GM18951 (cell line): ENCODE results near the gene LDLRAD3.
"Not testable (repeated sequence)": the region's sequence is repeated elsewhere in the genome, so short reads cannot be mapped to it uniquely, and the experiment has no call there.

Experiments used
- POLR2A ChIP-seq: IDR thresholded peaks from 4 replicates; pipeline ENCODE4 v1.6.1; 2011; ENCODE audit warnings: mild to moderate bottlenecking; ENCODE audit not compliant: insufficient read length, insufficient read depth; ENCODE audit errors: extremely low read depth
- in situ Hi-C: fragments of 300-500 bp; cut with MboI; formaldehyde crosslinking; loops from one replicate; pipeline ENCODE4 v1.12.0; 2022; ENCODE audit warnings: low sequenced_read_pairs, mixed read lengths, inconsistent platforms; ENCODE audit not compliant: unreplicated experiment

The LDLRAD3 gene, protein sequence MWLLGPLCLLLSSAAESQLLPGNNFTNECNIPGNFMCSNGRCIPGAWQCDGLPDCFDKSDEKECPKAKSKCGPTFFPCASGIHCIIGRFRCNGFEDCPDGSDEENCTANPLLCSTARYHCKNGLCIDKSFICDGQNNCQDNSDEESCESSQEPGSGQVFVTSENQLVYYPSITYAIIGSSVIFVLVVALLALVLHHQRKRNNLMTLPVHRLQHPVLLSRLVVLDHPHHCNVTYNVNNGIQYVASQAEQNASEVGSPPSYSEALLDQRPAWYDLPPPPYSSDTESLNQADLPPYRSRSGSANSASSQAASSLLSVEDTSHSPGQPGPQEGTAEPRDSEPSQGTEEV

DNA sequence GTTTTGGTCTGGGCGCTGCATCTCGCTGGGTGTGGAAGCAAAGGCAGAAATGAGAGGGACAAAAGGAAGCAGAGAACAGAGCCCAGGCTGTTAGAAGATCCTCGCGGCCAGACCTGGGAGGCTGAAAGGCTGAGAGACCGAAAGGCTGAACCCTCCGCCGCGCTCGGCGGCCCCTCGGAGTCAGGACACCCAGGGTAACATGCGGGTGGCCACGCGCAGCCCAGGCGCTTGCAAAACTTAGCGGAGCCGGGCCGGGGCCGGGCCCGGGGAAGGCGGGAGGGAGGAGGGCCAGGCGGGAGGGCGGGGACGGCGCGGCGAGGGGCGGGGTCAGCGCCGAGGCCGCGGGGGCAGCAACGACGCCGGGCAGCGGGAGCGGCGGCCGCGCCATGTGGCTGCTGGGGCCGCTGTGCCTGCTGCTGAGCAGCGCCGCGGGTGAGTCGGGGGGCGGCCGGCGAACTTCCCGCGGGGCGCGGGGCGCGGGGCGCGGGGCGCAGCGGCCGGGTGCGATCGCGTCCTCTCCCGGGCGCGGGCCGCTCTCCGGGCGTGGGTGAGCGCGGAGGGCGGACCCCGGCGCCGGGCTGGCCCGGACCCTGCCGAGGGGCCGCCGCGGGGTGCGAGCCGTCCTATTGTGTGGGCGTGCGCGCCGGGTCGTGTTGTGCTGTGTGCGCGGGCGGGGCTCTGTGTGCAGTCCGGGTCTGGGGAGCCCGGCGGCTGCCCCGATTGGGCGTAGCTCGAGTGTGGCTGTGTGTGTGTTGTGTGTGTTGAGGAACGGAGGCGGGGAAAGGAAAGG lies at the start of gene LDLRAD3:
Gene LDLRAD3, plus strand, starts transcription at position 350 of the 790 bp plus-strand sequence. Its CDS starts 37 bp downstream, at position 387.
- in situ Hi-C loops, result no loop called here
- no peak for TF ChIP-seq POLR2A

DNA sequence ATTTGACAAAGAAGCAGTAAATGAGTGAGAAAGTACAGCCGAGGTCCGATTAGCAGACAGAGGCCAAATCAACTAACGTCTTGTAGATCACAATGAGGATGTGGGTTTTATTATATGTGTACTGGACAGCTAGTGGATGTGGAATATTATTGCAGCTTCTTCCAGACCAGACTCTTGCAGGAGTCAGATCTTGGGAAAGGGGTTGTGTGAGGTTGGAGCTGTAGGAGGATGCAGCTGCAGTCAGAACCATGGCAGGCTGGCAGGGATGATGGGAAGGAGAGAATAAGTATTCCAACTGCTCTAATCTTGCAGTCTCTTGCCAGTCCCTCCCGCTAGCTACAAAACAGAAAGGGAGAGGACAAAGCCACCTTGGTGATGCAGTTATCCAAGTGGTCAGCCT lies 46.8 kb upstream of the LDLRAD3 start:
- TF ChIP-seq POLR2A, result no peak
- in situ Hi-C loops, result no loop called here

DNA sequence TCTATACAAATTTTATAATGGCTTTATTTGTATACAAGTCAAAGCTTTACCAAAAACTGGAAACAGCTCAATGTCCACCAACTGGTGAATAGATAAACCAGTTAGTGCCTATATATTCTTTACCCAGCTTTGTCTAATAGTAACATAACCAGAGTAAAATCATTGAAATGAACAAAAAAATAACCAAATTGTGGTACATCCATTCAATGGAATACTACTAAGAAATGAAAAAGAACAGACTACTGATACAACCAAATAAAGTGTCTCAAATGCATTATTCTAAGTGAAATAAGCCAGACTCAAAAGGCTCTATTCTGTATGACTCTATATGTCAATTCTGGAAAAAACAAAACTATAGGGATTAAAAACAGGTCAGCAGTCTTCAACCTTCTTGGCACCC lies 40.9 kb upstream of the LDLRAD3 start:
- in situ Hi-C loops, result no loop called here
- no peak for TF ChIP-seq POLR2A

DNA sequence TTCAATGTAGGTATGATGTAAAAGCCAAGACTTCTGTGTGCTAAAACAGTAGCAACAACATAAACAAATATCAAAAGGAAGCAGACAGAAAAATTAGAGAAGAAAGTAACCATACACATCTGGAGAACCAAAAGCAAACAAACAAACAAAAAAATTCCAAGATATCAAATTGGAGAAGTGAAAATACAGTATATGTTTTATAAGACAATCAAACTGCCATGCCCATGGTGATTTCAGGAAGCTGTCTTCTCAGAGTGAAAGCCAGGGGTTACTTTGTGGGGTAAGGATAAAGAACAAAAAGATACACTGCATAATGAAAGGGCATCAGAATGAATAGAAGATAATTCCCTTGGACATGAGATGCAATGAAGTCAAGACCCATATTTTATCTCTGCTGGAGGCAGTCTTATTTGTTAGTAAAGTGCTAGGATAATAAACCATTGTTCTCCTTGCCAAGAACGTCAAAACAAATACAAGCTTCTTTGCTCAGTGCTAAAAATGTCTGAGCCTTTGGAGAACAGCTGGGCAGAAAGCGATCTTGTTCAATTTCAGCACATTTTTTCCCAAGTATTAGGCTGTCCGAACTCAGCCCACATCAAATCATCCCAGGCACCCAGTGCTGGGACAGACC lies 38.1 kb upstream of the LDLRAD3 start:
- in situ Hi-C loops, result no loop called here
- no peak for TF ChIP-seq POLR2A

DNA sequence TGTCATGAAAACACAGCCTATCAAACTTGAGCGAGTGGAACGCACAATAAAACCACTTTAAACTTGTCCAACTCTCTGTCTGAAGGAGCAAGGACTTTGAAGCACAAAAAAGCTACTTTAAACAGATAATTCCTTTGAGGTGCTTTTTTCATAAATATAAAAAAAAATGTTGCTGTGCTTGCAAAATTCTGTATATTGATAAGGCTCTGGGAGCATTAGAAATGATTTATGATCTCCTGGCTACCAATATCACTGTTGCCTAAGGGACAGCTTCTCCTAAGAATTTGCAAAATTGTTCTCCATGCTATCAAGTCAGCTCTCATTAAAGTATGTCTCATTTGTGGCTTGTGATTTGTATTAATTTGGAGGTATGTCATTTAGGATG lies 37.6 kb upstream of the LDLRAD3 start:
- in situ Hi-C loops, result no loop called here
- TF ChIP-seq POLR2A, result no peak

DNA sequence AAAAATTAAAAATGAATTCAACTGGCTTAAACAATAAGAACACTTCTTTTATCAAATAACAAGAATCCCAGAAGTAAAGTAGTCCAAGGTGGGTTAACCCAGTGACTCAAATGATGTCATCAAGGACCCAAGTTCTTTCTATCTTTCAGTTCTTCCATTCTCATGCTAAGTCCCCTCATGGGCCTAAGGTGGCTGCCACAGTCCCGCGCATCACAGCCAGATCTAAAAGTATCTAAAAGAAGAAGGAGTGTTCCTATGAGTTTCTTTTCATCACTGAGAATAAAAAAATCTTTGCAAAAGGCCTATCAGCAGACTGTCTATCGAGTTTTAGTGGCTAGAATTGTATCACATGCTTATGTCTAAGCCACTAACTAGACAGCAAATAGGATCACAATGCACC lies 37.2 kb upstream of the LDLRAD3 start:
- no peak for TF ChIP-seq POLR2A
- in situ Hi-C loops, result no loop called here

DNA sequence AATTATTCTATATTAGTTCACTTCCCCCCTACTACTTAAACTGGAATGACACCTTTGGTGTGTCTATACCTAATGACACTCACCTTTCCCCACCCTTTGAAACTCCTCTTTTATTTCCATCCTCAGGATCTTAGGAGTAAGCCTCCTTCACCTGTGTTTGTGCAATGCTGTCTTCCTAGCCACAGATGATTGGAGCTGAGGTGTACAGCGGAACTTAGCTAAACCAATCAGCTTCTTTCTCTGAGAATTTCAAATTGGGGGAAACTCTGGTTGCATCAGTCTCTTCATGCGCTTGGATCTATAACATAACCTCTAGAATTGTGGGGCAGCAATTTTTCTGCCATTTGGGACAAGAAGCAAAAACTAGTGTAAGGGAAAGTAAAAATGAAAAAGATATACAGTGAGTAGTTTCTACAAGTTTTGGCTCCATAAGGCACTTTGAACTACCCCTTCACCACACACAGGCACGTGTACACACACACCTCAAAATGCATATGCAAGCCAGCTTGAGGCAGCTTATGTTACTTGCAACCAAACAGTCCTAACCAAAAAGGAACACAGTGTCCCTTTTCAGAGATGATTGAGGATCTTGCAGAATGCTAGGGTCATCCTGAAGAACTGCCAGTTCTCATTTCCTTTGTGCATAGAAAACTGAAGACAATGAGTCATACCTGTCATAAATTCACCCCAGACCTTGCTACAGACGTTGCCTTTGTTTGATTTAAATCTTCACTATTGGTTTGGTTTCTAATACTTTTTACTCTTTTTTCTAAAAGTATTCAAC lies 36.0 kb upstream of the LDLRAD3 start:
- TF ChIP-seq POLR2A, result no peak
- in situ Hi-C loops, result no loop called here

DNA sequence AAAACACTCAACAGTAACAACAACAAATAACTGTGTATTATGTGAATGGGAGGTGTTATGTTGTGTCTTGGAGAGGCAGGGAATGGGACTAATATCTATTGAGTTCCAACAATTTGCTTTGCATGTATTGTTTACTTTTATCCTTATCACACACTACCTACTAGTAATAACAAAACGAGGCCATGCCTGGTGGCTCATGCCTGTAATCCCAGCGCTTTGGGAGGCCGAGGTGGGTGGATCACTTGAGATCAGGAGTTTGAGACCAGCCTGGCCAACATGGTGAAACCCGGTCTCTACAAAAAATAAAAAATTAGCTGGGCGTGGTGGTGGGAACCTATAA lies 35.5 kb upstream of the LDLRAD3 start:
- in situ Hi-C loops, result not testable (repeated sequence)

DNA sequence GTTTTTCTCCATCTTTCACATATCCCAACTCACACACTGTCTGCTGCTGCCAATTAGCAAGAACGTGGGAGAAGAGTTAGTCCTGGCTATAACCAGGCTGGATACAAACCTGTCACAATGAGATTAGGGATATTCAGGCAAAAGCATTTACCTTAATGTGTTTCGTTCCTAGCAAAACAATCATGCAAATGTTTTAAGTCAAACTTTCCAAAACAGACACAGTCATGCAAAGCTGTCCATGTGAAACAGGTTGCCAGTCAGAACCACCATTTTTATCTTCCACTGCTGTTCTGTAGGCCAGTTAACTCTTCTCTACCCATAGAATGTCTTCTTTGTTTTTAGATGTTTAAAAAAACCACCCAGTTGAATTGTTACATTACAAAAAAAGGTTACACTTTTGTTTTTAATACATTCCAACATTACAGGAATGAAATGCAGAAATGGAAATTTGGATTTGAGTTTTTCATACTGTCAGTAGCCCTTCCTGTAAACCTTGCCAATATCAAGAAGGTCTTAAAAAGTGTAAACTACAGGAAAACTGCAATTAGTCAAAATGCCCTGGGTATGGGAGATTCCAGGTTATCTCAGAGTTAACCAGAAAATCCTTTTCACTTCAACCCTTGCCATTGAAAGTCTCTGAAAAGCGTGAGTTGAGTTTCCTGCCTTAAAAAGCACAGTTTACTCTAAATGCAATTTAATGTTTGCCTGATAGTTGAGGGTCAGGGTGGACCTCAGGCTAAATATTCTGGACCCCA lies 34.2 kb upstream of the LDLRAD3 start:
- in situ Hi-C loops, result no loop called here
- TF ChIP-seq POLR2A, result no peak

DNA sequence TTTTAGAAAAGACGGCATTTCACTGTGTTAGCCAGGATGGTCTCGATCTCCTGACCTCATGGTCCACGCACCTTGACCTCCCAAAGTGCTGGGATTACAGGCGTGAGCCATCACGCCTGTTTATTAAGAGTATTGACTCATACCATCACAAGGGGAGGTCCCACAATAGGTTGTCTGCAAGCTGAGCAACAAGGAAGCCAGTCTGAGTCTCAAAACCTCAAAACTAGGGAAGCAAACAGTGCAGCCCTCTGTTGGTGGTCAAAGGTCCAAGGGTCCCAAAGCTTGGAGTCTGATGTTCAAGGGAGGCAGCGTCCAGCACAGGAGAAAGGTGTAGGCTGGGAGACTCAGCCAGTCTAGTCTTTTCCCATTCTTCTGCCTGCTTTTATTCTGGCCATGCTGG lies 32.8 kb upstream of the LDLRAD3 start:
- in situ Hi-C loops, result no loop called here
- no peak for TF ChIP-seq POLR2A

DNA sequence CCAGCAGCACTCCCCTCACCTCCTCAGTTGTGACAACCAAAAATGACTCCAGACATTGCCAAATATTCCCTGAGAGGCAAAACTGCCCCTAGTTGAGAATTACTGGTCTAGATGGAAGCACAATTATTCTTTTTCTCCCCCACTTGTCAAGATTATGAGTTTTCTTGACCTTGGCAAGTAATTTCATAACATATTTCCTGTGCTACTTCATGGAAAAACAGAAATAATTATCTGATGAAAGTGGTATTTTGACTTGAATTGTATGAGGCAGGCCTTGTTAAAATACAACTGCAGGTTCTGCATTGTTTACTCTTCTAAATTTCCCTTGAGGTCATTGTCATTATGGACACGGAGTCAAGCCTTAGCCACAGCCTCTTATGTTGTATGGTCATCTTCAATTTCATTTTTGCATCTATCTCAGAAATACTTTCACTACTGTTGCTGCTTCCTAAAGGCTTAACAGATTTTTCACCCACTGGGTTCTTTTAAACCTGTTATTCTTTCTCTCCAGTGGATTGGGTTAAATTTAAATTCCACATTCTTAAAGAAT lies 32.2 kb upstream of the LDLRAD3 start:
- TF ChIP-seq POLR2A, result no peak
- in situ Hi-C loops, result no loop called here

DNA sequence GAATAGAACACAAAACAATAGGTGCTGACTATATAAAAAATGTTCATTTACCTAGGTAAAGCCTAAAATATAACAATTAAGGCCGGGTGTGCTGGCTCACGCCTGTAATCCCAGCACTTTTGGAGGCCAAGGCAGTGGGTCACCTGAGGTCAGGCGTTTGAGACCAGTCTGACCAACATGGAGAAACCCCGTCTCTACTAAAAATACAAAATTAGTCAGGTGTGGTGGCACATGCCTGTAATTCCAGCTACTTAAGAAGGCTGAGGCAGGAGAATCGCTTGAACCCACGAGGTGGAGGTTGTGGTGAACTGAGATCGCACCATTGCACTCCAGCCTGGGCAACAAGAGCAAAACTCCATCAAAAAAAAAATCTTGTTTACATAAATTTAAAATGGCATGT lies 31.4 kb upstream of the LDLRAD3 start:
- in situ Hi-C loops, result not testable (repeated sequence)
